Upper lobe of right lung (tissue), 1 donor: ENCODE results near the gene TPRG1. TPM values are rescaled to one million over a fixed set of nuclear protein-coding genes. Genes with fewer than 3 reads are reported as not detected.

Experiments used
- ATAC-seq: fragments of 200-7000 bp; cut with Tn5 transposase; one replicate; pipeline ENCODE4 v1.9.1; 2020; ENCODE audit warnings: mild to moderate bottlenecking, moderate library complexity
- DNase-seq: peaks from one replicate; pipeline ENCODE4 v3.0.0-alpha.2; 2020
- H3K27ac ChIP-seq: fragments of 200-600 bp; one replicate; pipeline ENCODE4 v1.8.0; 2022
- H3K27me3 ChIP-seq: fragments of 200-600 bp; one replicate; pipeline ENCODE4 v1.8.0; 2022; ENCODE audit warnings: mild to moderate bottlenecking
- H3K36me3 ChIP-seq: fragments of 200-600 bp; one replicate; pipeline ENCODE4 v1.8.0; 2022
- H3K4me1 ChIP-seq: fragments of 200-600 bp; one replicate; pipeline ENCODE4 v1.8.0; 2022
- H3K4me3 ChIP-seq: fragments of 200-600 bp; one replicate; pipeline ENCODE4 v1.8.0; 2022; ENCODE audit warnings: mild to moderate bottlenecking
- H3K9me3 ChIP-seq: fragments of 200-600 bp; one replicate; pipeline ENCODE4 v1.8.0; 2022
- intact Hi-C: fragments of 100-400 bp; cut with DNase I; formaldehyde crosslinking; loops from one replicate; pipeline ENCODE4 v1.11.0; 2022
- total RNA-seq: library from RNA; stranded (reverse); fragmentation: NEBNext Ultra II Directional; extraction: Animal tissue kit (Norgen Biotek cat#: 25700); gene quantifications from one replicate; pipeline ENCODE4 v1.2.1, GENCODE V29; 2021
- TF ChIP-seq, protein P1 (sequence below): fragments of 200-600 bp; IDR thresholded peaks from one replicate; pipeline ENCODE4 v1.8.0; 2022; ENCODE audit warnings: antibody characterized with exemption
- donor health status: DM: no; HTN: yes; CAD: no; lungs with severe emphysema.

Gene TPRG1
- total RNA-seq, 1 donor from 2014 or later, result 22.3 TPM

DNA sequence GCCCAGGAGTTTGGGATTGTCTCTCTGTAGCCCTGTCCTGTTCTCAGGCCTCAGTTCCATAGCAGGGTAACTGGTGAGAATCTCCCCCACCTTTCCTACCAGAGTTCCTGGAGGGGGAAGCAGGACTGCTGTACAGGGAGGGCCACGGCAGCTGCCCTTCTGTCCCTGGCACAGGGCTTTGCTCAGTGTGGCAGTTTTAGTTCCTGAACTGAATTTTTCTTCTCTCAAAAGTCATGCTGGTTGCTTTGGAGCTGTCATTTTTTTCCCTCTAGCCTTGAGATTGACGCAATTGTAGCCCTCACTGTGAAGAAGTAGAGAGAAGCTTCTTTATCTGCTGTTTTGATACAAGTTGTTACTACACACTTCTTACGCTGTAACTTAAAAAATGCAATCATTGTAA, 55.5 kb downstream of the TPRG1 start:
- Histone ChIP-seq H3K36me3 (no peaks in the 10 kb centered on the region), H3K27ac (no peak overlapping the region), H3K4me3 (no peak overlapping the region), H3K27me3 (no peaks in the 10 kb centered on the region), H3K4me1 (no peaks in the 10 kb centered on the region), H3K9me3 (no peaks in the 10 kb centered on the region)
- ATAC-seq, result no peak
- TF ChIP-seq, protein P1, sequence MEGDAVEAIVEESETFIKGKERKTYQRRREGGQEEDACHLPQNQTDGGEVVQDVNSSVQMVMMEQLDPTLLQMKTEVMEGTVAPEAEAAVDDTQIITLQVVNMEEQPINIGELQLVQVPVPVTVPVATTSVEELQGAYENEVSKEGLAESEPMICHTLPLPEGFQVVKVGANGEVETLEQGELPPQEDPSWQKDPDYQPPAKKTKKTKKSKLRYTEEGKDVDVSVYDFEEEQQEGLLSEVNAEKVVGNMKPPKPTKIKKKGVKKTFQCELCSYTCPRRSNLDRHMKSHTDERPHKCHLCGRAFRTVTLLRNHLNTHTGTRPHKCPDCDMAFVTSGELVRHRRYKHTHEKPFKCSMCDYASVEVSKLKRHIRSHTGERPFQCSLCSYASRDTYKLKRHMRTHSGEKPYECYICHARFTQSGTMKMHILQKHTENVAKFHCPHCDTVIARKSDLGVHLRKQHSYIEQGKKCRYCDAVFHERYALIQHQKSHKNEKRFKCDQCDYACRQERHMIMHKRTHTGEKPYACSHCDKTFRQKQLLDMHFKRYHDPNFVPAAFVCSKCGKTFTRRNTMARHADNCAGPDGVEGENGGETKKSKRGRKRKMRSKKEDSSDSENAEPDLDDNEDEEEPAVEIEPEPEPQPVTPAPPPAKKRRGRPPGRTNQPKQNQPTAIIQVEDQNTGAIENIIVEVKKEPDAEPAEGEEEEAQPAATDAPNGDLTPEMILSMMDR, result no peak
- DNase-seq, result no peak
- intact Hi-C loops, result no loop called here

DNA sequence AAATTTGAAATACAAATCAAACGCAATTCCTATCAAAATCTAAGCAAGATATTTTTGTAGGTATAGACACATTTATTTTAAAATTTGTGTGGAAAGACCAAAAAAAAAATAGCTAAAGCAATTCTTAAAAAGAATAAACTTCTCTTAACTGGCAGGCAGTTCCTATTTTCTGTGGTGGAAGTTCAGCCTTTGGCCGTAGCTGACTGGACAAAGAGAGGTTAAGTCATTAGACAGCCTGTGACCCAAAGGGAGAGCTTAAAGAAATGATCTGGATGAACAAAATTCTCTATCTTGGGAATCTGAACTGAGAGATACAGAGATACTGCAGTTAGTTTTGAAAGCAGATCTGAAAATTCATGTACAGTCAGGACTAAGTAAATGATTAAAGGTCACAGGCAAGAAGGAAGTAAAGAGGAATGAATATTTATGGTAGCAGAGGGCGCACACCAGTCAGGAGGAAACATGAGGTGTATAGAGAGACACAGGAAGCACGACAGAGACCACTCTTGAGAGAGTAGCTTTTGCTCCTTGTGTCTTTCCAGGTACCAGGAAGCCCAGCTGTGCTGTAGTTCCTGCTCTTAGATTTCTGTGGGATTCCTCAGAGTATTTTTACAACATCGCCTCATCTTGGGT, 57.5 kb downstream of the TPRG1 start:
- intact Hi-C loops, result no loop called here
- ATAC-seq (peak; percentile 28), DNase-seq (no peak)

GRCh38 chr3:189232790-189233189, 61.0 kb downstream of the TPRG1 start:
- no peaks in the 10 kb centered on the region for H3K36me3 ChIP-seq
- H3K9me3 ChIP-seq, result no peaks in the 10 kb centered on the region
- ATAC-seq, result no peak
- H3K27me3 ChIP-seq, result no peaks in the 10 kb centered on the region
- no peak for DNase-seq
- TF ChIP-seq, protein P1, result no peak
- intact Hi-C loops, result no loop called here
- no peak overlapping the region for H3K4me3 ChIP-seq
- no peak overlapping the region for H3K27ac ChIP-seq
- H3K4me1 ChIP-seq, result no peaks in the 10 kb centered on the region

More for the DNA sequence above, 57.5 kb downstream of the TPRG1 start:
- H3K9me3 ChIP-seq, result no peaks in the 10 kb centered on the region
- no peaks in the 10 kb centered on the region for H3K4me1 ChIP-seq
- H3K36me3 ChIP-seq, result no peaks in the 10 kb centered on the region
- H3K27me3 ChIP-seq, result no peaks in the 10 kb centered on the region
- TF ChIP-seq, protein P1, result no peak
- H3K4me3 ChIP-seq, result no peak overlapping the region
- H3K27ac ChIP-seq, result no peak overlapping the region

GRCh38 chr3:189233225-189233858, 61.6 kb downstream of the TPRG1 start:
- TF ChIP-seq, protein P1, result peak; percentile 63
- Histone ChIP-seq H3K4me1 (no peaks in the 10 kb centered on the region), H3K27ac (no peak overlapping the region), H3K9me3 (no peaks in the 10 kb centered on the region), H3K36me3 (no peaks in the 10 kb centered on the region), H3K27me3 (no peaks in the 10 kb centered on the region), H3K4me3 (no peak overlapping the region)
- ATAC-seq, result peak; percentile 91
- DNase-seq, result no peak
- intact Hi-C loops, result no loop called here

DNA sequence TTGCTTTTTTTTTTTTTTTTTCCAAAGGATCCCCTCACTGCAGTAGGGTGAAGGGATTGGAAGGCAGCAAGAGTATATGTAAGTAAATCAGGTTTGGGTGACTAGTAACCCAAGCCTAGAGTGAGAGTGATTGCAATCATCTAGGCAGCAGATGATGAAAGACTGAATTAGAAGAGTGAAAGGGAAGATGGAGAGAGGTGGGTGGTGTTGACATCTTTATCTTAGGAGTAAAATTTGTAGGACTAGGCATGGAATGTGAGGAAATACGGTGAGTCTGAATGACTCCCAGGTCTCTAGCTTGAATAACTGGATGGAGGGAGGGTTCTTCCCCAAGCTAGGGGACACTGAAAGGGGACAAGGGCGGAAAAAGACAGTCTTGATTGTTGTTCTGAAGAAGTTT, 63.4 kb downstream of the TPRG1 start:
- Histone ChIP-seq H3K9me3 (no peaks in the 10 kb centered on the region), H3K27me3 (no peaks in the 10 kb centered on the region), H3K4me1 (no peaks in the 10 kb centered on the region), H3K4me3 (no peak overlapping the region), H3K27ac (no peak overlapping the region), H3K36me3 (no peaks in the 10 kb centered on the region)
- no peak for ATAC-seq
- TF ChIP-seq, protein P1, result no peak
- no peak for DNase-seq
- intact Hi-C loops, result no loop called here
